LNCAP (cell line): ENCODE data around the gene ISOC2.

Experiments
- CTCF ChIP-seq: fragments of 450-650 bp; IDR thresholded peaks from 2 replicates; pipeline ENCODE4 v1.5.1; 2017; ENCODE audit warnings: mild to moderate bottlenecking

Gene ISOC2

GRCh38 chr19:55492362-55492944 is 31.0 kb upstream of the ISOC2 start:
- TF ChIP-seq CTCF, result no peak

- TF ChIP-seq CTCF, result no peak
Observed at GRCh38 chr19:55491546-55492360, 30.3 kb upstream of the ISOC2 start.

- no peak for TF ChIP-seq CTCF
Observed at GRCh38 chr19:55490478-55491432, 29.3 kb upstream of the ISOC2 start.

- TF ChIP-seq CTCF, result no peak
Observed at GRCh38 chr19:55489711-55490477, 28.5 kb upstream of the ISOC2 start.

- no peak for TF ChIP-seq CTCF
Observed at GRCh38 chr19:55488986-55489710, 27.7 kb upstream of the ISOC2 start.

- no peak for TF ChIP-seq CTCF
Observed at GRCh38 chr19:55487924-55488687, 26.7 kb upstream of the ISOC2 start, which contains the start of gene SSC5D. TSS of gene SSC5D (plus strand) at chr19:55488436. CDS start at chr19:55488590, 154 bp downstream.
